HL-60 (cell line): Measurements from ENCODE around the gene TEX29.

Source experiments
- DNase-seq, 2 experiments: peaks; one replicate each; pipeline ENCODE4 v3.0.0-alpha.2; 2010 to 2020; ENCODE audit warnings: low read depth in 1 of 2, low spot score in 1 of 2
- H3K27ac ChIP-seq: fragments of 250-450 bp; sonication (Bioruptor Pico); replicated peaks from 2 replicates; pipeline ENCODE4 v1.5.1; 2020; ENCODE audit warnings: mild to moderate bottlenecking, moderate library complexity
- H3K27me3 ChIP-seq: fragments of 250-450 bp; sonication (Bioruptor Pico); 2 replicates; pipeline ENCODE4 v1.5.1; 2021; ENCODE audit warnings: mild to moderate bottlenecking, moderate library complexity; ENCODE audit not compliant: insufficient read depth, poor library complexity, severe bottlenecking
- H3K4me3 ChIP-seq: replicated peaks from 2 replicates; pipeline ENCODE4 v1.5.1; 2011; ENCODE audit warnings: mild to moderate bottlenecking, control low read depth, low read length; ENCODE audit not compliant: insufficient read depth
- CTCF ChIP-seq: IDR thresholded peaks from one replicate; pipeline ENCODE4 v1.5.1; 2011; ENCODE audit warnings: low read length, control low read depth, inconsistent platforms; ENCODE audit not compliant: insufficient read depth
- GABPA ChIP-seq: IDR thresholded peaks from 2 replicates; pipeline ENCODE4 v1.6.1; 2012; ENCODE audit warnings: low read depth
- POLR2AphosphoS5 ChIP-seq: IDR thresholded peaks from 2 replicates; pipeline ENCODE4 v1.6.1; 2012; ENCODE audit warnings: low read depth
- REST ChIP-seq: IDR thresholded peaks from 2 replicates; pipeline ENCODE4 v1.6.1; 2012; ENCODE audit warnings: low read depth; ENCODE audit not compliant: insufficient replicate concordance
- SPI1 ChIP-seq: IDR thresholded peaks from 2 replicates; pipeline ENCODE4 v1.6.1; 2012; ENCODE audit warnings: low read depth, mild to moderate bottlenecking, borderline replicate concordance

The TEX29 gene

GRCh38 chr13:111353508-111353907 is 33.1 kb downstream of the TEX29 start:
- H3K27me3 ChIP-seq, result no peaks in the 10 kb centered on the region
- H3K4me3 ChIP-seq, result no peak overlapping the region
- DNase-seq, result no peak
- no peak for TF ChIP-seq CTCF
- TF ChIP-seq POLR2AphosphoS5, result no peak
- TF ChIP-seq SPI1, result no peak
- TF ChIP-seq GABPA, result no peak
- no peak for TF ChIP-seq REST
- no peak overlapping the region for H3K27ac ChIP-seq

- Histone ChIP-seq H3K27me3 (no peaks in the 10 kb centered on the region), H3K4me3 (no peak overlapping the region), H3K27ac (no peak overlapping the region)
- DNase-seq, result no peak
- TF ChIP-seq GABPA (no peak), POLR2AphosphoS5 (no peak), CTCF (no peak), SPI1 (no peak), REST (no peak)
Observed at GRCh38 chr13:111354789-111355188, 34.3 kb downstream of the TEX29 start.

GRCh38 chr13:111356795-111357194 is 36.4 kb downstream of the TEX29 start:
- H3K27ac ChIP-seq, result no peak overlapping the region
- no peaks in the 10 kb centered on the region for H3K27me3 ChIP-seq
- DNase-seq, result no peak
- TF ChIP-seq REST, result no peak
- TF ChIP-seq GABPA, result no peak
- no peak for TF ChIP-seq CTCF
- no peak for TF ChIP-seq POLR2AphosphoS5
- no peak for TF ChIP-seq SPI1
- H3K4me3 ChIP-seq, result no peak overlapping the region
